HG03469 (cell line): ENCODE data around the gene JADE2.
"Not testable (repeated sequence)": the region's sequence is repeated elsewhere in the genome, so short reads cannot be mapped to it uniquely, and the experiment has no call there.

Source experiments
- ATAC-seq: cut with Tn5 transposase; IDR thresholded peaks from one replicate; pipeline ENCODE4 v1.9.1; 2021; ENCODE audit warnings: mild to moderate bottlenecking, moderate library complexity, moderate number of reproducible peaks; ENCODE audit not compliant: unreplicated experiment

JADE2 gene

GRCh38 chr5:134524826-134525682, at the start of gene JADE2:
JADE2 (plus strand) TSS chr5:134525670; CDS start chr5:134535858, 10,188 bp downstream.
- no peak for ATAC-seq

- no peak for ATAC-seq
Measured at GRCh38 chr5:134477462-134478245, 47.8 kb upstream of the JADE2 start.

GRCh38 chr5:134479839-134480238, 45.6 kb upstream of the JADE2 start:
- no peak for ATAC-seq

GRCh38 chr5:134489227-134489944, 36.1 kb upstream of the JADE2 start:
- no peak for ATAC-seq

- ATAC-seq: no peak
Measured at GRCh38 chr5:134490255-134490924, 35.1 kb upstream of the JADE2 start.

GRCh38 chr5:134490925-134491271, 34.6 kb upstream of the JADE2 start:
- ATAC-seq: no peak

GRCh38 chr5:134491841-134492442, 33.5 kb upstream of the JADE2 start:
- no peak for ATAC-seq

- ATAC-seq: no peak
Measured at GRCh38 chr5:134492568-134492967, 32.9 kb upstream of the JADE2 start.

- no peak for ATAC-seq
Measured at GRCh38 chr5:134493461-134494055, 31.9 kb upstream of the JADE2 start.

- ATAC-seq: no peak
Measured at GRCh38 chr5:134494780-134495179, 30.7 kb upstream of the JADE2 start.

- ATAC-seq: not testable (repeated sequence)
Measured at GRCh38 chr5:134499905-134500304, 25.6 kb upstream of the JADE2 start.

GRCh38 chr5:134500699-134501430, 24.6 kb upstream of the JADE2 start:
- no peak for ATAC-seq

GRCh38 chr5:134502259-134502658, 23.2 kb upstream of the JADE2 start:
- no peak for ATAC-seq

GRCh38 chr5:134503088-134503936, 22.2 kb upstream of the JADE2 start:
- ATAC-seq: peak; percentile 58

GRCh38 chr5:134503937-134504437, 21.5 kb upstream of the JADE2 start:
- no peak for ATAC-seq

- no peak for ATAC-seq
Measured at GRCh38 chr5:134504629-134505300, 20.7 kb upstream of the JADE2 start.
